B cell (primary cell): ENCODE results near the gene TP53AIP1. TPM values are rescaled to one million over a fixed set of nuclear protein-coding genes. Genes with fewer than 3 reads are reported as not detected.

Experiments
- ATAC-seq: fragments of 200-7000 bp; cut with Tn5 transposase; one replicate; pipeline ENCODE4 v1.10.0; 2021; ENCODE audit warnings: low read depth, mild to moderate bottlenecking, moderate number of reproducible peaks, moderate library complexity
- CTCF ChIA-PET: fragments of 350-600 bp; sonication (Branson Sonifier 250); formaldehyde crosslinking; loops from one replicate; lab custom pipeline; 2021; ENCODE audit warnings: antibody characterized with exemption, inconsistent platforms; lab: Charles Lee
- POLR2A ChIA-PET: fragments of 350-600 bp; sonication (Branson Sonifier 250); formaldehyde crosslinking; loops from one replicate; lab custom pipeline; 2021; ENCODE audit warnings: antibody characterized with exemption; lab: Charles Lee
- DNase-seq: peaks from one replicate; pipeline ENCODE4 v3.0.0; 2013
- H2AFZ ChIP-seq: 2 replicates; pipeline ENCODE4 v1.6.1; 2012; ENCODE audit warnings: mild to moderate bottlenecking, low read depth, low read length; ENCODE audit not compliant: insufficient read depth, poor library complexity, severe bottlenecking
- H3K27ac ChIP-seq, 2 donors: 1 replicate in 1 of 2; 2 replicates in 1 of 2; pipeline ENCODE4 v1.5.1; 2012 to 2013; ENCODE audit warnings: low read length in 2 of 2, mild to moderate bottlenecking in 2 of 2, moderate library complexity in 1 of 2
- H3K27me3 ChIP-seq, 4 experiments: fragments of 200-600 bp in 1 of 4; sonication (generic) in 1 of 4; replicated peaks in 1 of 4; 1 replicate in 2 of 4; 2 replicates in 2 of 4; pipeline versions ENCODE4 v1.6.1 to v1.7.0; 2013 to 2016; ENCODE audit warnings: low read length in 3 of 4, mild to moderate bottlenecking in 2 of 4, mixed read lengths in 1 of 4, moderate library complexity in 1 of 4; ENCODE audit not compliant: insufficient read depth in 4 of 4, control insufficient read depth in 3 of 4; ENCODE audit errors: control extremely low read depth in 1 of 4
- H3K36me3 ChIP-seq, 2 experiments: replicated peaks in 1 of 2; 1 replicate in 1 of 2; 2 replicates in 1 of 2; pipeline versions ENCODE4 v1.6.1 to v1.7.1; 2013; ENCODE audit warnings: low read length in 1 of 2; ENCODE audit not compliant: insufficient read depth in 2 of 2, control insufficient read depth in 1 of 2; ENCODE audit errors: control extremely low read depth in 1 of 2, extremely low read depth in 1 of 2
- H3K4me1 ChIP-seq, 2 donors: fragments of 200-600 bp in 1 of 2; sonication (generic) in 1 of 2; 1 replicate in 1 of 2; 2 replicates in 1 of 2; pipeline versions ENCODE4 v1.5.1 to v1.6.1; 2013 to 2017; ENCODE audit warnings: low read length in 2 of 2; ENCODE audit not compliant: control insufficient read depth in 2 of 2, insufficient read depth in 2 of 2
- H3K4me2 ChIP-seq: replicated peaks from 2 replicates; pipeline ENCODE3; 2012; ENCODE audit warnings: mild to moderate bottlenecking, low read depth, low read length; ENCODE audit not compliant: poor library complexity, severe bottlenecking
- H3K4me3 ChIP-seq, 5 experiments: fragments of 200-600 bp in 1 of 5; sonication (generic) in 1 of 5; 1 replicate in 3 of 5; 2 replicates in 2 of 5; pipeline versions ENCODE4 v1.5.1 to v1.7.0; 2011 to 2016; ENCODE audit warnings: low read length in 4 of 5, mild to moderate bottlenecking in 4 of 5, low read depth in 2 of 5, control low read depth in 1 of 5, moderate library complexity in 1 of 5; ENCODE audit not compliant: insufficient read depth in 1 of 5; ENCODE audit errors: control extremely low read depth in 1 of 5, extremely low read depth in 1 of 5
- H3K79me2 ChIP-seq: fragments of 200-600 bp; sonication (generic); one replicate; pipeline ENCODE4 v1.6.0; 2016; ENCODE audit warnings: low read length; ENCODE audit not compliant: control insufficient read depth, insufficient read depth
- H3K9ac ChIP-seq: fragments of 200-600 bp; sonication (generic); 2 replicates; pipeline ENCODE4 v1.6.1; 2017; ENCODE audit warnings: mild to moderate bottlenecking, low read length, moderate library complexity
- H3K9me3 ChIP-seq, 3 donors: one replicate each; pipeline versions ENCODE4 v1.6.1 to v1.7.1; 2013; ENCODE audit warnings: low read length in 2 of 3; ENCODE audit not compliant: control insufficient read depth in 2 of 3, insufficient read depth in 1 of 3; ENCODE audit errors: control extremely low read depth in 1 of 3
- H4K20me1 ChIP-seq: 2 replicates; pipeline ENCODE4 v1.6.0; 2012; ENCODE audit warnings: mild to moderate bottlenecking, low read length; ENCODE audit not compliant: insufficient read depth, control insufficient read depth, poor library complexity, severe bottlenecking
- H3K27ac Mint-ChIP-seq: one replicate; pipeline ENCODE4 v1.8.0; 2021; ENCODE audit warnings: mixed read lengths
- H3K27me3 Mint-ChIP-seq: one replicate; pipeline ENCODE4 v1.8.0; 2021; ENCODE audit warnings: mixed read lengths
- H3K4me1 Mint-ChIP-seq: one replicate; pipeline ENCODE4 v1.8.0; 2021; ENCODE audit warnings: mixed read lengths
- H3K4me3 Mint-ChIP-seq: one replicate; pipeline ENCODE4 v1.8.0; 2021; ENCODE audit warnings: mixed read lengths
- H3K9me3 Mint-ChIP-seq: one replicate; pipeline ENCODE4 v1.8.0; 2022; ENCODE audit warnings: mixed read lengths; ENCODE audit not compliant: insufficient read depth
- EZH2 ChIP-seq: IDR thresholded peaks from 2 replicates; pipeline ENCODE4 v1.6.1; 2012; ENCODE audit warnings: borderline replicate concordance, low read depth, mild to moderate bottlenecking, moderate library complexity, low read length; ENCODE audit not compliant: insufficient read depth, poor library complexity, severe bottlenecking
- WGBS: methylation state at CpG from one replicate; pipeline ENCODE4 v1.1.5; 2013; ENCODE audit warnings: missing lambda C conversion rate; ENCODE audit not compliant: insufficient coverage; 5-methylcytosine and 5-hydroxymethylcytosine counted together
- intact Hi-C: fragments of 100-400 bp; cut with micrococcal nuclease; formaldehyde crosslinking; loops from one replicate; pipeline ENCODE4 v1.10.0; 2022
- polyA plus RNA-seq: library from polyadenylated mRNA; depleted of rRNA; stranded (reverse); fragments of >200 nt; gene quantifications from 2 replicates; pipeline ENCODE4 v1.2.3, GENCODE V29; 2012
- total RNA-seq, 2 donors: library from RNA; stranded (reverse); fragments of 120-200 nt in 1 of 2; gene quantifications; 1 replicate in 1 of 2; 2 replicates in 1 of 2; pipeline versions ENCODE4 v1.2.3 to v1.2.4, GENCODE V29; 2013 to 2022
- TF ChIP-seq, protein P1 (sequence below): fragments of 200-600 bp; IDR thresholded peaks from one replicate; pipeline ENCODE4 v1.8.0; 2022; ENCODE audit warnings: antibody characterized with exemption, mild to moderate bottlenecking

Gene TP53AIP1
- total and polyA plus RNA-seq, 2 donors (not counting 1 experiment from before 2014, with no cell fraction given): 0.04 to 0.12 TPM

DNA sequence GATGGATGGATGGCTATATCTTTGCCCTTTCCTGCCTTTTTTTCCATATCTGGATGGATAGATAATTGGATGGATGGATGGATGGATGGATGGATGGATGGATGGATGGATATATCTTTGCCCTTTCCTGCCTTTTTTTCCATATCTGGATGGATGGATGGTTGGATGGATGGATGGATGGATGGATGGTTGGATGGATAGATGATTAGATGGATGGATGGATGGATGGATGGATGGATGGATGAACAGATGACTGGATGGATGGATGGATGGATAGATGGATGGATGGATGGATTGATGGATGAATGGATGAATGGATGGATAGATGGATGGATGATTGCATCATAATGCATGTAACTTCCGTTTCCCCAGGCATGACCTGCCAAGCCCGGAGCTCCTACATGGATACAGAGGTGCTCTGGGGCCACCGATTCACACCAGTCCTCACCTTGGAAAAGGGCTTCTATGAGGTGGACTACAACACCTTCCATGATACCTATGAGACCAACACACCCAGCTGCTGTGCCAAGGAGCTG lies 26.6 kb downstream of the TP53AIP1 start:
- H3K4me3 Mint-ChIP-seq: no peak overlapping the region
- peaks cover 50% of the 10 kb centered on the region for H3K27me3 Mint-ChIP-seq
- TF ChIP-seq EZH2: no peak
- TF ChIP-seq, protein P1, sequence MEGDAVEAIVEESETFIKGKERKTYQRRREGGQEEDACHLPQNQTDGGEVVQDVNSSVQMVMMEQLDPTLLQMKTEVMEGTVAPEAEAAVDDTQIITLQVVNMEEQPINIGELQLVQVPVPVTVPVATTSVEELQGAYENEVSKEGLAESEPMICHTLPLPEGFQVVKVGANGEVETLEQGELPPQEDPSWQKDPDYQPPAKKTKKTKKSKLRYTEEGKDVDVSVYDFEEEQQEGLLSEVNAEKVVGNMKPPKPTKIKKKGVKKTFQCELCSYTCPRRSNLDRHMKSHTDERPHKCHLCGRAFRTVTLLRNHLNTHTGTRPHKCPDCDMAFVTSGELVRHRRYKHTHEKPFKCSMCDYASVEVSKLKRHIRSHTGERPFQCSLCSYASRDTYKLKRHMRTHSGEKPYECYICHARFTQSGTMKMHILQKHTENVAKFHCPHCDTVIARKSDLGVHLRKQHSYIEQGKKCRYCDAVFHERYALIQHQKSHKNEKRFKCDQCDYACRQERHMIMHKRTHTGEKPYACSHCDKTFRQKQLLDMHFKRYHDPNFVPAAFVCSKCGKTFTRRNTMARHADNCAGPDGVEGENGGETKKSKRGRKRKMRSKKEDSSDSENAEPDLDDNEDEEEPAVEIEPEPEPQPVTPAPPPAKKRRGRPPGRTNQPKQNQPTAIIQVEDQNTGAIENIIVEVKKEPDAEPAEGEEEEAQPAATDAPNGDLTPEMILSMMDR: no peak
- ATAC-seq: no peak
- Histone ChIP-seq H3K27me3 (peaks cover 0 to 21% (median 0%) of the 10 kb centered on the region in 4 experiments), H3K4me1 (peaks cover 0 to 4% of the 10 kb centered on the region in 2 donors), H3K36me3 (no peaks in the 10 kb centered on the region), H3K4me2 (no peak overlapping the region), H3K4me3 (no peak overlapping the region), H3K79me2 (no peaks in the 10 kb centered on the region), H3K9ac (no peak overlapping the region), H3K27ac (no peak overlapping the region), H4K20me1 (no peaks in the 10 kb centered on the region), H2AFZ (no peak overlapping the region), H3K9me3 (peaks cover 0 to 12% (median 0%) of the 10 kb centered on the region in 3 donors)
- ChIA-PET CTCF (no interaction called here), POLR2A (no interaction called here)
- no peak overlapping the region for H3K27ac Mint-ChIP-seq
- 100% methylated on average over 1 of the region's 3 CpGs for WGBS
- intact Hi-C loops: no loop called here
- H3K9me3 Mint-ChIP-seq: no peaks in the 10 kb centered on the region
- H3K4me1 Mint-ChIP-seq: peaks cover 5% of the 10 kb centered on the region
- DNase-seq: no peak

DNA sequence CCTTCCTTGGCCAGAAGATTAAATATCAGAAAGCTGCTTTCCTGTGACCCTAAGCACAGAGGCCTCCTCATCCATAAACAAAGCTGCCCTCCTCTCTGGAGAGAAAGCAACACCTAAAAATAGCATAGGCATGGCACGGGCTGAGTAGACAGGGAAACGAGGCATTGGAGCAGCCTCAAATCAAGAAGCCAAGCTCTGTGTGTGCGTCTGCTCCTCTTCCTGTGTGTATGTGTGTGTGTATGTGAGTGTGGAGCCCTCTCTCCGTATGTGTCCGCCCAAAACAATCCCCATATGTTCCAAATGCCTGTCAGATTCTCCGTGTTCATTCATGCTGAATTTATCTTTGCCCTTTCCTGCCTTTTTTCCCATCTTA lies 27.5 kb downstream of the TP53AIP1 start:
- no peak overlapping the region for H2AFZ ChIP-seq
- peaks cover 49% of the 10 kb centered on the region for H3K27me3 Mint-ChIP-seq
- H3K4me3 Mint-ChIP-seq: no peak overlapping the region
- ATAC-seq (no peak), DNase-seq (no peak)
- no peak overlapping the region for H3K4me2 ChIP-seq
- no peaks in the 10 kb centered on the region for H4K20me1 ChIP-seq
- TF ChIP-seq EZH2: no peak
- TF ChIP-seq, protein P1: no peak
- ChIA-PET CTCF (interaction anchor here (0.8 to 1.1 kb wide), 2 partner anchors 9 to 31 kb away, joined by 3 to 4 read pairs; no protein-coding TSS in a partner anchor), POLR2A (no interaction called here)
- WGBS: 100% methylated on average over 1 of the region's 6 CpGs
- H3K36me3 ChIP-seq: no peaks in the 10 kb centered on the region
- H3K4me3 ChIP-seq: no peak overlapping the region
- H3K27ac ChIP-seq: no peak overlapping the region
- no peaks in the 10 kb centered on the region for H3K9me3 Mint-ChIP-seq
- H3K9me3 ChIP-seq: peaks cover 0 to 12% (median 0%) of the 10 kb centered on the region in 3 donors
- H3K79me2 ChIP-seq: no peaks in the 10 kb centered on the region
- intact Hi-C loops: no loop called here
- H3K27me3 ChIP-seq: peaks cover 0 to 19% (median under 1%) of the 10 kb centered on the region in 4 experiments
- peaks cover 0 to 4% of the 10 kb centered on the region in 2 donors for H3K4me1 ChIP-seq
- H3K9ac ChIP-seq: no peak overlapping the region
- H3K4me1 Mint-ChIP-seq: peaks cover 5% of the 10 kb centered on the region
- no peak overlapping the region for H3K27ac Mint-ChIP-seq
